Measurements from ENCODE around the gene NTM. TPM values are rescaled to one million over a fixed set of nuclear protein-coding genes. Genes with fewer than 3 reads are reported as not detected.

Gene NTM
- total RNA-seq, 1 experiment from 2014 or later = 9.9 TPM

DNA sequence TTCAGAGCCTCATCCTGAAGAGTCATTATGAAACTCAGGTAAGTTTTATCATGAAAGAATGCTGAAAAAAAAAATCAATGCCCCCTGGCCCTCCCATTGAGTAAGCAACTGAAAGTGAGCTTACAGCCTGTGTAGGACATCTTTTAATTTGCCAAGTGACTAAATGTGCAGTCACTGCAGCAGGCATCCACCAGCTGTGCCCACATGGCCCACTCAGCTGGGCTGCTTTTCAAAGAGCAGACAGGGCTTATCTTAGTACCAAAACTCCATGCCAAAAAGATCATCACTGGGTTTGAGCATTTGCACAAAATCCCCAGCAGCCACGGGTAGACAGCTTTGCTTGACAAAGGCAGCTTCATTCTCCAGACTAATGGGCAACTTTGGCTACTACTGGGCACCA is 709.7 kb downstream of the NTM start:
- H3K9me3 Mint-ChIP-seq = peaks cover 3 to 19% of the 10 kb centered on the region in 2 experiments; a peak in 3 of 5 replicates
- no peaks in the 10 kb centered on the region; the same call in 1 of the 2 replicates for H3K79me2 ChIP-seq (ENCODE audit: insufficient read depth, low read length)
- H3K36me3 Mint-ChIP-seq (ENCODE audit: insufficient read depth in 1 of 3, low read depth in 3 of 3) = peaks cover 6 to 13% (median 9%) of the 10 kb centered on the region in 3 experiments; a peak in 5 of 7 replicates
- no CpG with 5 or more reads among the region's 1 CpG for WGBS (ENCODE audit: extremely low coverage, insufficient read length, low lambda C conversion rate)
- no peak overlapping the region for H3K23ac ChIP-seq (ENCODE audit: insufficient read length, low read depth, low read length)
- no peak overlapping the region for H3K4me2 ChIP-seq (ENCODE audit: insufficient read depth, insufficient read length, low read length)
- H3K27me3 ChIP-seq (ENCODE audit: insufficient read depth, low read length) = no peaks in the 10 kb centered on the region
- H2BK5ac ChIP-seq (ENCODE audit: insufficient read length, low read length) = no peak overlapping the region
- H3K79me1 ChIP-seq (ENCODE audit: insufficient read depth, low read depth, low read length, poor library complexity, severe bottlenecking) = no peaks in the 10 kb centered on the region
- H3K4me1 Mint-ChIP-seq = no peaks in the 10 kb centered on the region
- H3K27me3 Mint-ChIP-seq (ENCODE audit: low read depth) = no peaks in the 10 kb centered on the region
- no peak overlapping the region for H3K56ac ChIP-seq (ENCODE audit: insufficient read length, low read depth, low read length)
- H2AFZ ChIP-seq (ENCODE audit: low read length) = no peak overlapping the region
- H2AK5ac ChIP-seq (ENCODE audit: insufficient read length, low read length) = no peak overlapping the region
- H3K9ac ChIP-seq (ENCODE audit: extremely low read depth, insufficient read length, low read length) = no peak overlapping the region
- TF ChIP-seq, protein P1, sequence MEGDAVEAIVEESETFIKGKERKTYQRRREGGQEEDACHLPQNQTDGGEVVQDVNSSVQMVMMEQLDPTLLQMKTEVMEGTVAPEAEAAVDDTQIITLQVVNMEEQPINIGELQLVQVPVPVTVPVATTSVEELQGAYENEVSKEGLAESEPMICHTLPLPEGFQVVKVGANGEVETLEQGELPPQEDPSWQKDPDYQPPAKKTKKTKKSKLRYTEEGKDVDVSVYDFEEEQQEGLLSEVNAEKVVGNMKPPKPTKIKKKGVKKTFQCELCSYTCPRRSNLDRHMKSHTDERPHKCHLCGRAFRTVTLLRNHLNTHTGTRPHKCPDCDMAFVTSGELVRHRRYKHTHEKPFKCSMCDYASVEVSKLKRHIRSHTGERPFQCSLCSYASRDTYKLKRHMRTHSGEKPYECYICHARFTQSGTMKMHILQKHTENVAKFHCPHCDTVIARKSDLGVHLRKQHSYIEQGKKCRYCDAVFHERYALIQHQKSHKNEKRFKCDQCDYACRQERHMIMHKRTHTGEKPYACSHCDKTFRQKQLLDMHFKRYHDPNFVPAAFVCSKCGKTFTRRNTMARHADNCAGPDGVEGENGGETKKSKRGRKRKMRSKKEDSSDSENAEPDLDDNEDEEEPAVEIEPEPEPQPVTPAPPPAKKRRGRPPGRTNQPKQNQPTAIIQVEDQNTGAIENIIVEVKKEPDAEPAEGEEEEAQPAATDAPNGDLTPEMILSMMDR (conservative IDR thresholded peaks at IDR 0.05) = no peak
- no peak overlapping the region for H3K4me3 Mint-ChIP-seq
- no peaks in the 10 kb centered on the region for H4K20me1 ChIP-seq (ENCODE audit: control insufficient read depth, insufficient read depth, insufficient read length)
- H3K23me2 ChIP-seq (ENCODE audit: insufficient read length, low read depth, low read length, poor library complexity, severe bottlenecking) = no peaks in the 10 kb centered on the region
- no peak overlapping the region for H3K14ac ChIP-seq (ENCODE audit: insufficient read depth, low read length)
- no peak overlapping the region for H3T11ph ChIP-seq (ENCODE audit: low read length)
- no peak overlapping the region for H4K8ac ChIP-seq (replicated peaks; ENCODE audit: insufficient read length, low read depth, low read length)
- H3K27ac Mint-ChIP-seq = no peak overlapping the region
- DNase-seq = no peak
- H3K4ac ChIP-seq (ENCODE audit: low read depth, low read length) = no peak overlapping the region
- H3K9me3 ChIP-seq (ENCODE audit: control insufficient read depth, low read depth, low read length) = peaks cover 13% of the 10 kb centered on the region
- no peaks in the 10 kb centered on the region for H3K4me1 ChIP-seq (ENCODE audit: insufficient read depth, low read length)
- H2BK12ac ChIP-seq (ENCODE audit: insufficient read length, low read depth, low read length) = no peak overlapping the region
- H3K18ac ChIP-seq (ENCODE audit: insufficient read length, low read depth, low read length) = no peak overlapping the region
- no peak overlapping the region for H2BK120ac ChIP-seq (ENCODE audit: low read depth, low read length, poor library complexity, severe bottlenecking)
- no peak overlapping the region for H2BK15ac ChIP-seq (ENCODE audit: low read depth, low read length)
- no peak overlapping the region for H3K27ac ChIP-seq (ENCODE audit: insufficient read length, low read depth, low read length)
- H2BK20ac ChIP-seq (ENCODE audit: low read depth, low read length, poor library complexity, severe bottlenecking) = no peak overlapping the region
- H4K5ac ChIP-seq (ENCODE audit: insufficient read length, low read depth, low read length) = no peak overlapping the region
- no peak overlapping the region for H4K91ac ChIP-seq (ENCODE audit: insufficient read length, low read depth, low read length)
